GM21526 (cell line): Measurements from ENCODE around the gene CPA2.

Source experiments
- ATAC-seq: cut with Tn5 transposase; IDR thresholded peaks from one replicate; pipeline ENCODE4 v1.9.1; 2021; ENCODE audit warnings: moderate library complexity; ENCODE audit not compliant: unreplicated experiment, low FRiP score

The CPA2 gene

DNA sequence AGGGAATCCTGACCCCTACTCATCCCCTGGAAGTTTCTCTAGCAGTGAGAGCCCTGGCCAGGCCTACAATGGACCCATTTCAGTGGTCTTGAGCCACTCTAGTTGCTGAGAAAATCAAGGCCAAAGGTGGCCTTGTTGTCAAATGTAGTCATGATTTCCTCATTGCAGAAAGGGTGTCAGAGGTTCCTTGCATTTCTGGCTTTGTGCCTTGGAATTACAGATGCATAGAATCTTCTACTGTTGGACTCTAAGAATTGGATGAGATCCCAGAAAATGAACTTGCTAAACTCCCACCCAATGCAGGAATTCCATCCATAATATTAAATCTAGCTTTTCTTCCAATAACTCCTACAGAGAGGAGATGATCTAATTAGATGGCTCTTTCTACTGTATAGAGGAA is 12.2 kb downstream of the CPA2 start:
- ATAC-seq = no peak

DNA sequence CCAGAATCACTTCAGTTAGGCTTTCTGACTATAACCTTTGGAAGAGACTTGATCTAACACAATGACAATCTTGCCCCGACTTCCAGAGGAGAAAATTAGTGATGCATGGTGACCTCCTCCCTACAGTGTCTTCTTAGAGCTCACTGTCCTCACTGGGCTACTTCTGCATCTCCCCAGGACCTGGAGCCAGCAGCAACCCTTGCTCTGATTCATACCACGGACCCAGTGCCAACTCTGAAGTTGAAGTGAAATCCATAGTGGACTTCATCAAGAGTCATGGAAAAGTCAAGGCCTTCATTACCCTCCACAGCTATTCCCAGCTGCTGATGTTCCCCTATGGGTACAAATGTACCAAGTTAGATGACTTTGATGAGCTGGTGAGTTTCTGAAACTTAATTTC is 12.6 kb downstream of the CPA2 start:
- no peak for ATAC-seq

DNA sequence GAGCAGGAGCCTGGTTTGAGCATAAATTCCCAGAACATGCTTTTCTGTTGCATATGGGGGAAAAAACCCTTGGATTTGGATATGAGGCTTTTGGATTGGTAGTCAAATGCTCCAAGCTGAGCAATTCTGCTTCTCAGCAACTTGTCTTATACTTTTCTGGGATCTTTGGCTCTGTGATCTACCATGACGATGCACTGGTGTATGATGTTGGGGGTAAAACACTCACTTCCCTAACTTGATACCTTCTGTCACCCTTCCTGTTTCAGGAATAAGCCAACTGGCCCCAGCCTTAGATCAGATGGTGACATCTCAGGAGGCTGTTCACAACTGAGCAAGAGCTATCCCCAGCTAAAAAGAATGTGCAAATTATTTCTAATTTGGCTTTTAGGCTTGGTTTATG is 13.2 kb downstream of the CPA2 start:
- ATAC-seq = no peak

DNA sequence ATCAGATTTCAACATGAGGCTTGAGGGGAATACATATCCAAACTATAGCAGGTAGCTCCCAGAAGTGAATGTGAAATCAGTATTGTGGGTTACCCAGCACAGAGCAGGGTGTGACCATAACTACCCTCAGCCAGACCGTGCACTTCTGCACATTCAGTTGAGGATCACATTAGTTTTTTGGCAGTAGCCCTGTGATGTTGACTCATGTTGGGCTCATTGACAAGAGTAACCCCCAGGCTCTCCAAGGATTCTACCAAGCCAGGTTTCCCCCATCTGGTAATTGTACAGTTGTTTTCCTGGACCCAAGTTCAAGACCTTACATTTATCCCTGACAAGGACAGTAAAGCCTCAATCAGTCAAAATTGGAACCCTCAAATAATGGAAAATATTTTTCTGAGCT is 14.6 kb downstream of the CPA2 start:
- no peak for ATAC-seq

- no peak for ATAC-seq
These were observed 20.2 kb downstream of the CPA2 start for GRCh38 chr7:130286881-130287280.

DNA sequence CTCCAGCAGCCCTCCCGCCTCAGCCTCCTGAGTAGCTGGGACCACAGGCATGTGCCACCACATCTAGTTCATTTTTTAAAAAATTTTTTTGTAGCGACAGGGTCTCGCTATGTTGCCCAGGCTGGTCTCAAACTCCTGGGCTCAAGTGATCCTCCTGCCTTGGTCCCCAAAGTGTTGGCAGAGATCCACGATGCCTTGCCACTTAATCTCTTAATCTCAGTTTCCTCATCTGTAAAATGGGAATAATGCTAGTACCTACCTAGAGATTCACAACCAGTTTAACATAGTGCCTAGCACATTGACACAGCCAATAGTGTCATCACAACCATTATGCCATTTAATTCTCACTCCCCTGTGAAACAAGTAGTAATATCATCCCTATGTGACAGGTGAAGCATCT is 21.5 kb downstream of the CPA2 start:
- ATAC-seq = no peak

GRCh38 chr7:130288829-130289228 is 22.2 kb downstream of the CPA2 start:
- ATAC-seq = no peak

DNA sequence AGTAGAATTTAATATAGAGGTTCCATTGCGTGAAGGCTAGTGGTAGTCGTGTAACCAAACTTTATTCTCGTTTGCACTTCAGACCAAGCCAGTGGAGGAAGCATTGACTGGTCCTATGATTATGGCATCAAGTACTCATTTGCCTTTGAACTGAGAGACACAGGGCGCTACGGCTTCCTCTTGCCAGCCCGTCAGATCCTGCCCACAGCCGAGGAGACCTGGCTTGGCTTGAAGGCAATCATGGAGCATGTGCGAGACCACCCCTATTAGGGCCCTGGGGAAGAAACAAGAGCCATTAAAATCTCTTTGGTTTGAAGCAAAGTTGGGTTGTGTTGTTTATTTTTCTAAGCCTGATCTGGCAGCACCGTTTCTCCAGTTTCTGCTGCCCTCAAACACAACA is 22.8 kb downstream of the CPA2 start:
- ATAC-seq = no peak

GRCh38 chr7:130290745-130291144 is 24.1 kb downstream of the CPA2 start:
- no peak for ATAC-seq

DNA sequence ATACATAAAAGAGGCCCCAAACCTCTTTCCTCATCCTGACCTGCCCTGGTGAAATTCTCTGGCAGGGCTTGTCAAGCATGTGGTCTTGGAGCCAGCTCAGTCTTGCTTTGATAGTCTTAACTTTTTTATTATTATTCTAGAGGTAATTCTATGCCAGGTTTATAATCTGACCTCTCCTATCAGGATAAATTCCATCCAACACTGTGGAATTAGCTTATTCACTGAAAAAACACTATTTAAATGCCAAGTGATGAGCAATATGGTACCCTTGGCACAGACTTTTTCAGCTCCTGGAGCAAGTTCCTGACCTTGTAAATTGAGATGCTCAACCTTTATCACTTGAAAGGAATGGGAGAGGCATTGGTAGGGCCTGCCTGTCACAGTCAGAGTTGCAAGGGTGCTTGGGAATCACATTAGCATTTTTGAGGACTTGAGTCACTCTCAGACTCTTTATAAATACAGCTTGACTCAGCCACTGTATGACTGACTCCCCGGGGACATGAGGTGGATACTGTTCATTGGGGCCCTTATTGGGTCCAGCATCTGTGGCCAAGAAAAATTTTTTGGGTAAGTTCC is 26.1 kb downstream of the CPA2 start, which contains the start of gene CPA4:
Gene CPA4 (plus strand): TSS at position 480 of the 576 bp plus-strand sequence. CDS start 20 bp downstream, at position 500.
- no peak for ATAC-seq

DNA sequence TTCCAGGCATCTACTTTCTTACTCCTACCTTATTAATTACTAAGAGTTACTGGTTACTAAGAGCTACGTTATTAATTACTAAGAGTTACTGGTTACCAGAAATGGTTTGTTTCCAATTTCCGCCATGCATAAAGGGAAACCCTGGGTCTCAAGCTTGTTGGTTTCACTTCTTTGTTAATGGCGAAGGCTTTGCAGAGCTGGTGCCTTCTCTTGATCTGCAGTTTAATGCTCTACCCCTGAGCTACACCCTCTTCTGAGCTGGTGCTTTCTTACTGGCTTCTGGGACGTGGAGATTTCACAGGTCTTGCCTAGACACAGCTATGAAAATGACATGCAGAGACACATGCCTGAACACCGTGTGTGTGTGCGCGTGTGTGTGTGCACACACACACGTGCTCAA is 26.9 kb downstream of the CPA2 start:
- no peak for ATAC-seq

DNA sequence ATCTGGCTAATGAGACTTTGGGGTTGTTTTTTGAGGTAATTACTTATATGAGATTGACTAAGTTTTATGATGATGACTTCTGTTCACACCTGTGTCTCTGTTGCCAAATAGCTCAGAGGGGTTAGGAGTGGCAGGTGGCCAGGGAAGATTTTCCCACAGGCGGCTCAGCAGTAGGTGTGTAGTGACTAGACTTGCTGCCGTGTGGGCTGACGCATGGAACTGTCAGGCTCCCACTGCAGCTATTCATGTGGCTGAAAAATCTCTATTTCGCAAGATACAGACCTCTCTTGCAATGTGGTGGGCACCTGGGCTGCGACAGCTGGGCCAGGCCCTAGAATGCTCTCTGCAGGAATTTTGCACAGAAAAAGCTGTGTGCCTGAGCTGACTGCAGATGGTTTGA is 27.7 kb downstream of the CPA2 start:
- no peak for ATAC-seq

GRCh38 chr7:130296221-130296951 is 29.7 kb downstream of the CPA2 start:
- no peak for ATAC-seq

DNA sequence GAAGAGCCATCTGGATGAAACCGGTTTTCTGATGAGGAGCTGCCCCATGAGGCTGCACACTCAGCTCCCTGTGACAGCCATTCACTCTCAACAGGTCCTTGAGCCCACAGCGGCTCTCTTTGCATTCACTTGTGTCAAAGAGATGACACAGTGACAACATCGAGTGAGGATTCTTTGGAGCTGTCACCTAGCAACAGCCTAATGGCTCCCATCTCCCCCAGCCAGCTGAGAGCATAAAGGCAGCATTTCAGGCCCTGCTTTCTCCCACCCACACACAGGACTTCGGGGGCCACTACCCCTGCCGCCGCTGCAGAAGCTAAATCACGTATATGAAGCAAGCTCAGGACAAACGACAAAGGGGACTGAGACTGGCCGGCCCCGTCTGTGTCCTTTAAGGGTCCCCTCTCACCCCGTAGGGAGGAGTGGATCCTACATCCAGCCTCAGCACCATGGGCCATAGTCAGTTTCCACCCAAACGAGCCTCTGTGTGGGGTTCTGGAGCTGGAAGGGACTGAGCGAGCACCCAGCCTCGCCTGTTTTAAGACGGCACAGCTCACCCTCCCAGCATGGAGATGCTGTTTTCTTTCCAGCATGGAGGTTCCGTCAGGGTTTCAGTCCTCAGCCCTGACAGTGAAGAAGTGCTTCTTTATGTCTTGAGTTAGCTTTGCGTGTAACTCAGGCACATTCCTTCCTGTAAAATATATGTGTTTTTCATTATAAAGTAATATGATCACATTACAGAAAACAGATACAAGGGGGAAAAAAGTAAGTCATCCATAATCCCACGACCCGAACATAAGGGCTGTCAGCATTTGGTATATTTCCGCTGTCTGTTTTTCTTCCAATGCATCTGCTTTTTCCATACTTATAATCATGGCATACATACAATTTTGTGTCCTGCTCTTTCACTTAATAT is 31.2 kb downstream of the CPA2 start:
- ATAC-seq = no peak

GRCh38 chr7:130298544-130299326 is 32.1 kb downstream of the CPA2 start:
- ATAC-seq = no peak

GRCh38 chr7:130299866-130300265 is 33.2 kb downstream of the CPA2 start:
- no peak for ATAC-seq

DNA sequence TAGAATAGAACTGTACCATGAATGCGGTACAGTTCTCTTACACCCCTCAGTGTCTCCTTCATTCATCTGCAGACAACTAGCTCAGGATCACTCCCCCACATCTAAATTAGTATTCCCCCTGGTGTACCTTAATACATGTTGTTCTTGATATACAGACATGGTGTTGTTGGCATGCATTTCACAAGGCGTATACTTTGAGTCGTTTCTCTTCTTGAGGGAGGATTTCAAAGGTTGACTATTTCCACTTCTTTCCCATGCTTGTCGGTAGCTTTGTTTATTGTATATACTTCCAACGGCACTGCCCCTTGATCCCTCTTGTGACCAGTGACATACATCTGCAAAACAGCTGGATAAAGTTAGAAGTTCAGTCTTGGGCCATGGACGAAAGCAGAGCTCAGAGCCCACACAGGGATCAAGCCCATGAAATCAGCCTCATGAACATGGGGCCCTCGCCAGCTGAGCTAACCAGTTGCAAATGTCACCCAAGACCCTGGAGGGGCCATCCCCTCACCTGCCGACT is 34.9 kb downstream of the CPA2 start:
- no peak for ATAC-seq

DNA sequence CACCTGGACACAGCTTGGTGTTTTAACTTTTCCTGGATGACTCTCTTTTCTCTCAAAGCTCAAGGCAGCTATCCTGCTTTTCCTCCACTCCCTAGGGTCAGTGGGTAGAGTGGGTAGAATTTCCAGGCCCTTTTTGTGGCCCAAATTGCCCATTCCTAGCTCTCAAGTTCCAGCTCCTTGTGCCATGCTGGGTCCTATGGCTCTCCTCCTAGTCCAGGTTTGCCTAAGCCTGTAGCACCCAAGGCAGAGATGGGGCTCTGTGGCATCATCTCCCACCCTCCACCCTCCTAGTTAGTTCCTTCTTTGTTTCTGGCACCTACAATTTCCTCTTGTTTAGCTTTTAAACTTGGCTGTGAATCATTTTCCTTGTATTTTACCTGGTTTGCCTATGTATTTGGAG is 36.0 kb downstream of the CPA2 start:
- ATAC-seq = no peak

DNA sequence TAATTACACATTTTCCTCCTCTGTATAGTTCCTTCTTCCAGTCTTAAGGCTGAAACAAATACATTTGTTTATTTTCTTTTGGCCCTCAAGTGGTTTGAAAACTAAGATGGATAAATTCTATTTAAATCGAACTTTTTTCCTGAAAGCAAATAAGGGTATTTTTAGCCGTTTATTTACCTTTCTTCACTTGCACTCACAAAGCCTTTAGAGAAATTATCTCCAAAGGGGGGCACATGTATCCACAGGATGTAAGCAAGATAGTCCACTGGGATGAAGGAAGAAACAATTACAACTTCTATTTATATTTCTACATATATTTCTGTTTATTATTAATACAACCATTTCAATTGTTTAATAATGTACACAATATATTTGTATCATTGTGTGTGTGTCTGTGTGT is 36.5 kb downstream of the CPA2 start:
- no peak for ATAC-seq

DNA sequence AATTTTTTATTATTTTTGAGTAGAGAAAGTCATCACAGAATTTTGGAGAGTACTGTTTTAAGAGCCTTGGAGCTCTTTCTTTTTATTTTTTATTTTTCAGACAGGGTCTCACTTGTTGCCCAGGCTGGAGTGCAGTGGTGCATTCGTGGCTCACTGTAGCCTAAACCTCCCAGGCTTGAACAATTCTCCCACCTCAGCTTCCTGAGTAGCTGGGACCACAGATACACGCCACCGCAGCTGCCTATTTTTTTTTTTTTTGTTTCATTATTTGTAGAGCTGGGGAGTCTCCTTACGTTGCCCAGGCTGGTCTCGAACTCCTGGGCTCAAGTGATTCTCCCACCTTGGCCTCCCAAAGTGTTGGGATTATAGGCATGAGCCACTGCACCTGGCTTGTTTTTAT is 36.9 kb downstream of the CPA2 start:
- ATAC-seq = no peak
